GM21515 (cell line): ENCODE results near the gene TANC2.

Source experiments
- ATAC-seq: cut with Tn5 transposase; IDR thresholded peaks from one replicate; pipeline ENCODE4 v1.9.1; 2021; ENCODE audit not compliant: unreplicated experiment

Gene TANC2

GRCh38 chr17:62965686-62966425 lies at the start of gene TANC2:
TANC2 (plus strand) TSS chr17:62966235; CDS start chr17:63009560, 43,325 bp downstream.
- ATAC-seq = peak; percentile 64

DNA sequence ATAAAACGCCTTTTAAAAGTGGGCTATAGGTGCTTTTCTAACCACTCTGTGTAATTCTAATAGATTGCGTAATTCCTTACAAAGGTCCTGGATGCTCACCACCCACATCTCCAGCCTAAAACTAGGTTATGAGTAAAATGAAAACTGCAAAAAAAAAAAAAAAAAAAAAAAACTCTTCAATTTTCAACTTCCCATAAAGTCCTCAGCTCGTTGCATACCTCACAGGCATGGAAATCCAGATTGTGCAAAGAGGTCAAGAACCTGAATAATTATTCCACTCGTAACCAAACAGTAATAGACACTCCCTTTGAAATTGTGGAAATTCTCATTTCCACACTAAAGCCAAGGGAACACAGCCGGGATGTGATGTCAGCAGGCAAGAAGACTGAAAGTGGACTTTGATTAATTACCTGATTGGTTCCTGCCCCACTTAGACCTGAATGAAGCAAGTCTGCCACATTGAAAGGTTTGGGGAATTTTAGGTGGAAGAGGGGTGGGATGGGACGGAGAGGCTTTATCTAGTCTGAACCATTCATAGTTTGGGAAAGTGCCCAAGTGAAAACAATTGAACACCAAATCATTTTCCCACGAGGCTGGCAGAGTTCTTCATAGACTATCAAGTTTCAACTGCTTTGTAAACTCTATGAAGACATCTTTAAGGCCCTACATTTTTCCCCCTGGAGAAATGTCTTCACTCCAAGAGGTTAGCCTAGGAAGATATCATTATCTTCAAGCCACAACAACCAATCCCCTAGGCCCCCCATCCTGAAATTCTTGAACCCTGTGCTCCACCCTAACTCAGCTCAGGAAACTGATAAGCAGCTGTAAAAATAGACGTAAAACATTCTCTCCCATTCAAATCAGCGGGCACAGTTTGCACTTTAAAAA lies 49.1 kb upstream of the TANC2 start:
- no peak for ATAC-seq

DNA sequence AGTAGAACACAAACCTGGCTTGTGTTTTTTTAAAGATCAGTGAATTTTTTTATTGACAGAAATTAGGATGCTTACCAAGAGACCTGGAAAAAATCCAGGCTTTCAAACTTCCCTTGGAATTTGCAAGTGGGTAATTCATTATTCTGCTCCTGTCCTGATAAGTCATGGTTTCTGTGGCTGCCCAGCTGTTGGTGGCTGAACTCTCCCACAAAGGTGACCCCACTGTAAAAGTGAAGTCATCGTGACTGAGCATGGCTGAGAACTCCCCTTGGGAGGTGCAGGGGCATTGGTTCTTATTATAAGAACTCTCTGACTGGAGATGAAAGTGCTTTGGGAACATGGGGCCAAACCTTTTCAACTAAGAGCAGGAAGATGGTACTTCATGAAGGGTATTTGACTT lies 46.6 kb upstream of the TANC2 start:
- ATAC-seq = no peak

DNA sequence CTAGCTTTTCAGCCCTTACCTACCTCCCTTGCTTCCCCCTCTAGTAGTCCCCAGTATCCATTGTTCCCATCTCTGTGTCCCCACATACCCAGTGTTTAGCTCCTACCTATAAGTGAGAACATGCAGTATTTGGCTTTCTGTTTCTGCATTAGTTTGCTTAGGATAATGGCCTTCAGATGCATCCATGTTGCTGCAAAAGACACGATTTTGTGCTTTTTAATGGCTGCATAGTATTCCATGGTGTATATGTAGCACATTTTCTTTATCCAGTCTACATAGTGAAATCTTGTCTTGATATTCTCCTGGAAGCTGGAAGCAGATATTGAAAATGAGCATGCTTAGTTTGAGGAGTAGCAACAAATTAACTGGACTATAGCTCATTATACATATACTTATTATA lies 45.7 kb upstream of the TANC2 start:
- no peak for ATAC-seq

DNA sequence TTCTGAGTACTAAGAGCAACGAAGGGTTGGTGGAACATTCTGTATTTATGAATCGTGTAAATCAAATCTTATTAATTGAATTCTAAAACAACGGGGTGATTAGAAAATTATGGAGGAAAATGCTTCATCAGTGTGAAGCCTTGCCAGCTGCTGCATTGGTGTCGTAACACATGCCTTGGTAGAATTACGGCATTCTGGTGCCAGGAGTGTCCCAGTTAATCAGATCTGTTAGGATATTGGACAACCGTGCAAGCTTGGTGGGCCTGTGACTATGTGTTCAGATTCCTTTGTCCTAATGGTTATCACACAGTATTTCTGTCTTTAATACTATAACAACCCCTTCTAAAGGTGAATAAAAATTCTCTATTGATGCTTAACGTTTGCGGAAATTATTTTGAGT lies 44.2 kb upstream of the TANC2 start:
- ATAC-seq = no peak

GRCh38 chr17:62923258-62924150 lies 42.5 kb upstream of the TANC2 start:
- no peak for ATAC-seq

- ATAC-seq = no peak
Measured at GRCh38 chr17:62925267-62925836, 40.7 kb upstream of the TANC2 start.

- no peak for ATAC-seq
Measured at GRCh38 chr17:62927083-62927482, 39.0 kb upstream of the TANC2 start.

DNA sequence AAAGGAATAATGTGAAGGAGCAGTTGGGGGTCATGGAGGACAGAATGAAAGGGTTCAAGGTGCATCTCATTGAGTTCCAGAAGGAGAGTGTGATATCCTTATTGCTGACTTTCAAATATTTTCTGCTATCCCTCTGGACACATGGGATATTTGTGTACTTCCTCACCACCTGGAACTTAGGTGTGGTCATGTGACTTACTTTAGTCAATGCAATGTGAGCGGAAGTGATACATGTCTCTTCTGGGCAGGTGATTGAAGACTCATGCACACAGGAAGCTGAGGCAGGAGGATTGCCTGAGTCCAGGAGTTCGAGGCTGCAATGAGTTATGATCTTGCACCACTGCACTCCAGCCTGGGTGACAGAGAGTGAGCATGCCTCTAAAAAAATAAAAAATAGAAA lies 36.7 kb upstream of the TANC2 start:
- no peak for ATAC-seq

GRCh38 chr17:62931101-62931500 lies 34.9 kb upstream of the TANC2 start:
- no peak for ATAC-seq

DNA sequence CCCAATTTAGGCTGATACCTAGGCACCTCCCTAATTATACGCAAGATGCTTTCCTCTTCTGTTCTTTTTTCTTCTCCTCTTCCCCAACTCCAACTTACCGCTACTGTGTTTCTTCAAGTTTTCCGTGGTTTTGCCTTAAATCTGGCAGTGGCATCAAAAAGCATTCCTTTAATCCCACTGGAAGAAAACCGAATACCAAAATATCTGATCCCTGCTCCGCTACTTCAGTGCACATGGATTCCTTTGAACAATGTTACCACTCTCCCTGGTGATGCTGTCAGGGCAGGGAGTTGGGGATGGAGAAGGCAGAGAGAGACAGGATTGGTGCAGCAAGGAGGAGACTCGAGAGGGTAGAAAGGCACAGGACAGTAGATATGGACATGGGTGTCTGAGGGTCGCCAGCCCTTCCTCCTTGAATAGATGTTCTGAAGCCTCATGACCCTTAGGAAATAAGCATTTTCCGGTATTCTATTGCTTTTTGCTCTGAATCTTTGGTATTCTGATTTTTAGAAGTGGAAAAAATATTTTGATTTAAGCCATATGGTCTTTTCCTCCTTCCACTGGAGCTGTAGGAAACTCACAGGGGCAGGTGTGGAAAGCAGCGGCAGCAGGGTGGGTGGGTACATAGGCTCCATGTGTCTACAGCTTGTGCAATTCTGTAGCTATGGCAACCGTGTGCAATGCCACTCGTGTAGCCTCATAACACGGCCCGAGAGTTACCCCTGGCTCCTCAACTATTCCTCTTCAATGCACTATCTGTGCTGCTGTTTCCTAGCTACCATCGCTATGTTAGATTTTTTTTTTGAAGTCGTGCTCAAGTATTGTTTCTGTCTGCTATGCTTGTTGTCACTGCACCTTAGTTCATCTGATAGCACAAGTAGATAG lies 32.3 kb upstream of the TANC2 start:
- ATAC-seq = no peak

- ATAC-seq = no peak
Measured at GRCh38 chr17:62935098-62935497, 30.9 kb upstream of the TANC2 start.

- ATAC-seq = no peak
Measured at GRCh38 chr17:62935523-62935922, 30.5 kb upstream of the TANC2 start.

DNA sequence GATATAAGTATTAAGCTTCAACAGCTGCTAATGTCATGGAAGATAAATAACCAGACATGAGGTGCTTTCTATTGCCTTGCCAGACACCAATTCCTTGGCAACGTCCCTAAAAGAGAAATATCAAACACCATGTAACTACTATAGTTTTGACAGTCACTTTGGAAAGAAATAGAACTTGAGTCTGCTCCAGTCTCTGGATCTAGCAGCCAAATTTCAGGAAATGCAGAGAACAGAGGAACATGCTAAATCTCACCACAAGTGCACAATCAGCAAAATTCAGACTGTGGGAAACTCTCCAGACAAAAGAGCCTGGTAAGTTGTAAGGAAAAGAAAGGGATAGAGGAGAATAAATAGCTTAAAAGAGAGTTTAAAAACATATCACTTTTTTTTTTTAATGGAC lies 28.4 kb upstream of the TANC2 start:
- ATAC-seq = no peak

GRCh38 chr17:62941358-62941991 lies 24.6 kb upstream of the TANC2 start:
- ATAC-seq = no peak

DNA sequence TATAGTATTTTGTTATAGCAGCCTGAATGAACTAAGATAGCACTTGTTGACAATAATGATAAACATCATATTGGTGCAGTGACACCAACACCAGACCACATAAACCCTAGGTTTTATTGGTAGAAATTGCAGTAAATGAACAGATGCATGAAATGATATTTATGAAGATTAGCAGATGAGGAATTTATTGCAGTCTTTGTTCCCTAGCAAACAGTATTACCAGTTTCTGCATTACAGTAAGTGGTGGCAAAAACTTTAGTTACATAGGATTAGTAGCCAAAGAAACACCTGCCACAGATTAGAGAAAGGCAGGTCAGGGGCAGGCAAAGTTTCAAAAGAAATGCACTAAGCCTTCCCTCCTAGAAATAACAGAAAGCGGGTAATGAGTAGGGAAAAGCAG lies 17.7 kb upstream of the TANC2 start:
- no peak for ATAC-seq

DNA sequence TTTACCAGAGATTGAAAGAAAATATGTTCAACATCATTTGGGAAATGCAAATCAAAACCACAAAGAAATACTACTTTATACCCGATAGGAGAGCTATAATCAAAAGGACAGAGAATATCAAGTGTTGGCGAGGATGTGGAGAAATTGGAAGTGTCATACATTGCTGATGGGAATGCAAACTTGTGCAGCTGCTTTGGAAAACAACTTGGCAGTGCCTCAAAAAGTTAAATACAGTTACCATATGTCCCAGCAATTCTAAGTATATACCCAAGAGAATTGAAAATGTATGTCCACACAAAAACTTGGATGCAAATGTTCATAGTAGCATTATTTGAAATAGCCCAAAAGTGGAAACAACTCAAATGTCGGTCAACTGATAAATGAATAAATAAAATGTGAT lies 17.0 kb upstream of the TANC2 start:
- no peak for ATAC-seq

DNA sequence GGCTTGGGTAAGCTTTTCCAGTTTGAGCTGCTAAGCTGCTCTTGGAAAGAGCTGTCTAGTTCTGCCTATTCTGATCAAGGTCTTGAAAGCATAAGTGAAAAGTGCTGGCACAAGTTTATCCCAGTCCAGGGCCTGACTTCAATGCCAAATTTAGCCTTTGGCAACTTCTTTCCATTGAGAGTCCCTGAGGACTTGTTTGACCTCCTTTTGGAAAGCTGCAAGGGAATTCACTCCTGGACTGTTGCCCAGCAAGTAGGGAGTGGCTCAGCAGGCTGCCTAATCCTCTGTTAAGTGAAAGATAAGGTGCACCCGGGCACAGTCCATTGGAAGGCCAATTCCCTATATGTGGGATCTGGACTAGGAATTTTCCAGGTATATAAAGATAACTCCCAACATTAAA lies 16.0 kb upstream of the TANC2 start:
- ATAC-seq = no peak

- ATAC-seq = no peak
Measured at GRCh38 chr17:62955841-62956352, 10.1 kb upstream of the TANC2 start.
